Choroid plexus epithelial cell (primary cell): ENCODE data around the gene PJVK.
"Not testable (repeated sequence)": the region's sequence is repeated elsewhere in the genome, so short reads cannot be mapped to it uniquely, and the experiment has no call there.

ENCODE experiments used
- DNase-seq: peaks from one replicate; pipeline ENCODE4 v3.0.0-alpha.2; 2010; ENCODE audit warnings: low read depth
- H3K4me3 ChIP-seq: 2 replicates; pipeline ENCODE4 v1.5.1; 2011; ENCODE audit warnings: low read depth, mild to moderate bottlenecking, control low read depth, low read length, moderate library complexity
- CTCF ChIP-seq: conservative IDR thresholded peaks from 2 replicates; pipeline ENCODE4 v1.5.1; 2011; ENCODE audit warnings: low read depth, mild to moderate bottlenecking, control low read depth, inconsistent platforms, low read length, moderate library complexity

PJVK gene

GRCh38 chr2:178450774-178451525 is at the start of gene PJVK, which contains the start of gene PRKRA:
Gene PJVK, plus strand, starts transcription at chr2:178451378. Its CDS starts 2,032 bp downstream, at chr2:178453410.
Gene PRKRA, minus strand, starts transcription at chr2:178451175. Its CDS starts 145 bp downstream, at chr2:178451030.
- TF ChIP-seq CTCF: no peak
- DNase-seq: peak; percentile 99
- peak within 1 kb of the TSS; percentile 96 for H3K4me3 ChIP-seq

GRCh38 chr2:178401994-178402437 is 49.2 kb upstream of the PJVK start:
- no peak overlapping the region for H3K4me3 ChIP-seq
- no peak for TF ChIP-seq CTCF
- DNase-seq: no peak

- no peak for DNase-seq
- H3K4me3 ChIP-seq: no peak overlapping the region
- no peak for TF ChIP-seq CTCF
Measured at GRCh38 chr2:178403671-178404306, 47.4 kb upstream of the PJVK start.

- H3K4me3 ChIP-seq: no peak overlapping the region
- no peak for TF ChIP-seq CTCF
- peak; percentile 78 for DNase-seq
Measured at GRCh38 chr2:178404368-178404767, 46.8 kb upstream of the PJVK start.

- TF ChIP-seq CTCF: no peak
- DNase-seq: no peak
- H3K4me3 ChIP-seq: no peak overlapping the region
Measured at GRCh38 chr2:178409261-178409660, 41.9 kb upstream of the PJVK start.

GRCh38 chr2:178412047-178412446 is 39.1 kb upstream of the PJVK start:
- H3K4me3 ChIP-seq: no peak overlapping the region
- DNase-seq: no peak
- no peak for TF ChIP-seq CTCF

- not testable (repeated sequence) for H3K4me3 ChIP-seq, DNase-seq
Measured at GRCh38 chr2:178412453-178412852, 38.7 kb upstream of the PJVK start.
